Activated CD8-positive, alpha-beta memory T cell treated with anti-CD3 and anti-CD28 coated beads for 4 hours (primary cell): ENCODE measurements around the gene TEX22.
"Not testable (repeated sequence)": the region's sequence is repeated elsewhere in the genome, so short reads cannot be mapped to it uniquely, and the experiment has no call there.

Source experiments
- DNase-seq, 2 donors: peaks; one replicate each; pipeline ENCODE4 v3.0.0-alpha.2; 2020; ENCODE audit warnings: low read depth in 2 of 2

TEX22 gene, protein sequence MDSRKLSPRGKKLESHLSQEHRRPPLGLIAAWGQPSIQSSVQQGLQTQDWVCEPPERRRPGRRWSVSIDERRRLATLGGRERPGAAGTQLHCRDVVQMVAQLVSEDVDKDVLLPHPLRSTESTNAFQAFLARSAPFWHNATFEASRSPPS

DNA sequence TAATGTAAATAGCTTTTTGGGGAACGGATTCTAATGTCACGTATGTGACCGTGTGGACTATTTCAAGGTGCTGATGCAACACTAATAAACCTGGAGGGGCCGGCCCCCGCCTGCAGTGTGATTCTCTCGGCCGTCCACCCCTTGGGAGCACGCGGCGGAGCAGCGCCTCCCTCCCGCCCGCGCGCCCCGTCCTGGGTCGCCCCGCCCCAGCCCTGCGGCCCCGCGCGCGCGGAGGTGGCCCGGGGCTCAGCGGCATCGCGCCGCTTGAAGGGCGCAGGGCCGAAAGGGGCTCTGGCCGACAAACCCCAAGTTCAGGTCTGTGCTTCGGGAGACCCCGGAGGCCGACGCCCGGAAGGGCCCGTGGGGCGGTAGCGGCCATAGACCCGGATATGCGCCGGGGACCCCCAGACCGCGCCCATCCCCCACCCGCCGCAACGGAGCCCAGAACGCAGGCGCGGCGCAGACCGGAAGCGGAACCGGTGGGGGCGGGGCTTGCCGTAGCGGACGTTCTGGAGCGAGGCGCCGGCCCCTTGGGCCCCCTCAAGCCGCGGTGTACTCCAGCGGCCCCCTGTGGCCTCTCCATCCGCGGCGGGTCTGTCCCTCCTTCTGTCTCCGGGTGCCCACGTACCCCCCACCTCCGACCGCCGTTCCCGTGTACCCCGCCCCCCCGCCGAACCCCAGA is at the start of gene TEX22:
Gene TEX22 (plus strand): TSS at position 495 of the 682 bp plus-strand sequence. CDS start 803 bp downstream, outside the sequence.
- peak; percentile 86 to 90 for DNase-seq

DNA sequence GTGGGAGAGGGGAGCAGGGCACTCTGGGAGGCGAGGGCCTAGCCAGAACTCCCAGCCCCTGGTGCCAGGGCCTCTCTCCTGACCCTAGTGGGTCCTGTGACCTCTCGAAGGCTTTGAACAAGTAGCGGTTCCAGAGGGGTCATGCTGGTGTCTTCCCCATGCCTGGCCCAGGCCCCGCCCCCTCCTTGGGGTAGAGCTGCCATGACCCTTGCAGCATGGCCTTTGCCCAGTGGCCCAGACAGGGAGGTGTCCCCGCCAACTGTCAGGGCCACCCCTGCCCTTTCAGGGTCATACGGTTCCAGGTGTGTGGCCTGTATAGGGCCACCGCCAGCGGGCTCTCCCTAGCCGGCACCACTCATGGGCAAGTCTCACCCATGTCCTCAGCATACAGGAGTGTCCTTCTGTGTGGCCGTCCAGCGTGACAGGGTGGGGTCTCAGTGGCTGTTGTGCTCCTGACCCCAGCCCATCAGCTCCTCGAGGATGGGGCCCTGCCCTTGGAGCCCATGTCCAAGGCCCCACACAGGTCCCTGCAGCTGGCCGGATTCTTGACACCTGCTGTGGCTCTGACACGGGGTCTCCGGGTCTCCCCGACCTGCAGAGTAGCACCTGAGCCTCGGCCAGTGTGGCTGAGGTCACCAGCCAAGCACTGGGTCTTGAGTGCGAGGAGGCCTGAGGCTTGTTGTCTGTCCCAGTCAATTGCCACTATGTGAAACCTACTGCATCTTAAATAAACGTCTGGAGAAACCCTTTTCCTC is 49.2 kb upstream of the TEX22 start:
- DNase-seq, result no peak

DNA sequence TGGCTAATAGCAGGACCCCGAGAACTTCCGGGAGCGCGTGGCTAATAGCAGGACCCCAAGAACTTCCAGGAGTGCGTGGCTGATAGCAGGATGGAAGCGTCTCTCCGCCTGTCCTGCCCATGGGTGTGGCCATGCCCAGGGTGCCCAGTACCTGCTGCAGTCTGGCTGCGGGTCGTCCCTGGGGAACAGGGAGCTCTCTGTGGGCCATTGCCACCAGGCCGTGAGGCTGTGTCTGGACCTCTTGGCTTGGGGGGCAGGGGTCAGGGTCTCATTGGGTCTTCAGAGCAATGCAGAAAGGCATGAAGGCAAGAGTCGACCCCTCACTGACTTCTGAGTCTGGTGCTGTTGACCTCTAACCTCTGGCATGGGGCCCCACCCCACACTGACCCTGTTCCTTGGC is 48.3 kb upstream of the TEX22 start:
- DNase-seq, result no peak

DNA sequence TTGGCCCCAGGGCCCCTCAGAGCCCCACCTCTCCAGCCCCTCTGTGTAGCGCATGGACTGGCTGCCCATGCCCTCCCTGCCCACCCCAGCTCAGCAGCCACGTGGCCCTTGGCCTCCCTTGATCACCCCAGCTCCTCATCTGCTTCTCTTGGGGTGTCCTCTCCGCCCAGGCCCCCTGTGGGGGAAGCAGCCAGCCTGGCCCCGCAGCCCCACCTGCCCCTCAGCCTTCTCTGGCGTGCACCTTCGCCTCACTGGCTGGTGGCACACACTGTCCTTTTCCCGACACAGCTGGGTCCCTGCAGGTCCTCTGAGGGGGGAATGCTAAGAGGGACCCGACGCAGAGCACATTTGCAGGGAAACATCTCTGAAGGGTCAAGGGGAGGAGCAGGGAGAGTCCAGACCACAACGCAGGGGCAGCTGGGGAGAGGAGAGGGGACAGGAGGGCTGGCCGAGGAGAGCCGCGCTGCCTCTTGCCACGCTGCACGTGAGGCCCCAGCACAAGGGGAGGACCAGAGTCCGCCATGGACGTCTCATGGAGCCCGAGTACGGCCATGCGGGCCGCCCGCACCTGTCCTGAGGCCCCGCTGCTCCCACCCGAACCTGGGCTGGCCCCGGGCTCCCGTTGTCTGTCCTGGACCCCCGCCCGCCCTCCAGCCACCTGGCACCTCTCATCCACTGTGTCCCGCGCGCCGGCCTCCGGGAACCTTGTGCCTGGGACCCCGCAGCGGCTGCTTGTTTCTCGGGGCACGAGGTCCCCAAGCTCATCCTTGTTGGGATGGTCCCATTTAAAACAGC is 47.7 kb upstream of the TEX22 start:
- no peak for DNase-seq

DNA sequence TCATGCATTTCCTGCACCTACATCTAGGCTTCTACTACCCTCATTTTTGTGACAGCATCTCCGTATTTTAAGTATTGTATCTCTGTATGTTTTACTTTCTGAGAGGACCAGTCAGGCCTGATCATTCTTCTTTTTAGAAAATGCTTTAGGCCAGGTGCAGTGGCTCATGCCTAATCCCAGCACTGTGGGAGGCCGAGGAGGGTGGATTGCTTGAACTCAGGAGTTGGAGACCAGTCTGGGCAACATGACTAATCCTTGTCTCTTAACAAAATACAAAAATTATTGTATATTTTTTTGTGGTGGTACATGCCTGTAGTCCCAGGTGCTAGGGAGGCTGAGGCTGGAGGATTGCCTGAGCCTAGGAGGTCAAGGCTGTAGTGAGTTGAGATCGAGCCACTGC is 46.9 kb upstream of the TEX22 start:
- DNase-seq, result no peak

DNA sequence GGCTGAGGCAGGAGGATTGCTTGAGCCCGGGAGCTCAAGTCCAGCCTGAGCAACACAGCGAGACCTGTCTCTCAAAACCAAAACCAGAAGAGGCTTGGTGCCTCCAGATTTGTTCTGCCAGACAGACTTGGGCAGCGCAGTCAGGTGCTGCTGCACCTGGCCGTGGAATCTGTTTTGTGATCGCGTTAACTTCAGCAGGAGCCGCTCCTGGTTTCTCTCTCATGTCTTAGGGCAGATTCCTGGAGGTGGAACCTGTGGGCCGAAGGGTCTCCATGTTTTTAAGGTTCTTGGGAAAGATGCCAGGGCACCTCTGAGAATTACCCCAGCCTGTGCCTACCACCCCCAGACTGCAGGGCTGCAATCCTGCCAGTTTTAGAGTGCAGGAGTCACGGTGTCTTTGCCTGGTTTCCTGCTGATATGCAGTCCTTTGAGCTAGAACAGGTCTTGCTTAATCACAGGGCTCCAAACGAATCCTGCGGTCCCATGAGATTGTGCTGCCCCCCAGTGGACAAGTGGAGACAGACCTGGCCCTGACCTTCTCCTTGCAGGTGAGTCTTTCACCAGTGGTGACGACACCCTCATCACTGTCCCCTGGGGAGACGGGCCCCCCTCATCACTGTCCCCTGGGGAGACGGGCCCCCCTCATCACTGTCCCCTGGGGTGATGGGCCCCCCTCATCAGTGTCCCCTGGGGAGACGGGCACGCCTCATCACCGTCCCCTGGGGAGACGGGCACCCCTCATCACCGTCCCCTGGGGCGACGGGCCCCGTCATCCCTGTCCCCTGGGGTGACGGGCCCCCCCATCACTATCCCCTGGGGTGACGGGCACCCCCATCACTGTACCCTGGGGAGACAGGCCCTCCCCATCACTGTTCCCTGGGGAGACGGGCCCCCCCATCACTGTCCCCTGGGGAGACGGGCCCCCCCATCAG is 46.2 kb upstream of the TEX22 start:
- DNase-seq, result peak; percentile 75 to 76

DNA sequence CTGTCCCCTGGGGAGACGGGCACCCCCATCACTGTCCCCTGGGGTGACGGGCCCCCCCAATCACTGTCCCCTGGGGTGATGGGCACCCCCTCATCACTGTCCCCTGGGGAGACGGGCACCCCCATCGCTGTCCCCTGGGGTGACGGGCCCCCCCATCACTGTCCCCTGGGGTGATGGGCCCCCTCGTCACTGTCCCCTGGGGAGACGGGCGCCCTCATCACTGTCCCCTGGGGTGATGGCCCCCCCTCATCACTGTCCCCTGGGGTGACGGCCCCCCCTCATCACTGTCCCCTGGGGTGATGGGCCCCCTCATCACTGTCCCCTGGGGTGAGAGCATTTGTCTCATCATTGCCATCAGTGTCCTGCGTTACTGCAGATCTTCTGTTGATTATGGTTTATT is 45.2 kb upstream of the TEX22 start:
- no peak for DNase-seq

DNA sequence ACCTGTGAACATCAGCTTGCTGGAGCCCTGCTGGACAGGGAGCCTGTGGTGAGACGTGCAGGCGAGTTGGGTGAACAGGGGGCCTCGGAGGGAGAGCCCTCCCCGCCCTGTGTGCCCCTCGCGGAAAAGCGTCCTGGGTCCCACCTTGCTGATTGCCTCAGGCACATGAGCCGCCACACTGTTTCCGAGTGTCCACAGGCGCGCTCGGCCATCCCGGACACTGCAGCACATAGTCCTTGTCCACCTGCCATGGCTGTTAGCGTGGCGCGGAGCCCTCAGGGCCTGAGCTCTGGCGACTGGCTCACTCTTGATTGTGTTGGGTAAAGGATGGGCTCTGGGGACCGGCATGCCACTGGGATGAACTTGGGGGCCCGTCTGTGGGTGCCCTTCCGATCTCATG is 43.8 kb upstream of the TEX22 start:
- DNase-seq, result no peak

DNA sequence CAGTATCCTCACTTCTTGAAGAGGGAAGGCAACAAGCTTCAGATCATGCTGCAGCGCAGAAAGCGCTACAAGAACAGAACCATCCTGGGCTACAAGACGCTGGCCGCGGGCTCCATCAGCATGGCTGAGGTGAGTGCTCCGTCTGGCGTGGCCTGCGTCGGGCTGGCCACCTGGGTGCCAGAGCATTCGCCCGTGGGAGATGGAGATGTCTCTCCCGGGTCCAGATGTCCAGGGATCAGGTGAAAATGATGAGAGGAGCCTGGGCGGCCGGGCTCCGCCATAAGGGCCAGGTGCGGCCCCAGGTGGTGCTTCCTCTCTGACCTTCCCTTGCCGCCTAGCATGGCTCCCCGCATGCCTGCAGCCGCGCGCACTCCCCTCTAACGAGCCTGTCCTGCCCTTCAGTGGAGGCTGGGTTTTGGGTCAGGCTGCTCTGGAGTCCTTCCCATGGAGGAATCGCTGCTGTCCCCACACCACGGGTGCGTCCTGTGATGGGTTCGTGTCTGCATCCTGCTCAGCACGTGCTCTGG is 43.2 kb upstream of the TEX22 start:
- DNase-seq, result no peak

DNA sequence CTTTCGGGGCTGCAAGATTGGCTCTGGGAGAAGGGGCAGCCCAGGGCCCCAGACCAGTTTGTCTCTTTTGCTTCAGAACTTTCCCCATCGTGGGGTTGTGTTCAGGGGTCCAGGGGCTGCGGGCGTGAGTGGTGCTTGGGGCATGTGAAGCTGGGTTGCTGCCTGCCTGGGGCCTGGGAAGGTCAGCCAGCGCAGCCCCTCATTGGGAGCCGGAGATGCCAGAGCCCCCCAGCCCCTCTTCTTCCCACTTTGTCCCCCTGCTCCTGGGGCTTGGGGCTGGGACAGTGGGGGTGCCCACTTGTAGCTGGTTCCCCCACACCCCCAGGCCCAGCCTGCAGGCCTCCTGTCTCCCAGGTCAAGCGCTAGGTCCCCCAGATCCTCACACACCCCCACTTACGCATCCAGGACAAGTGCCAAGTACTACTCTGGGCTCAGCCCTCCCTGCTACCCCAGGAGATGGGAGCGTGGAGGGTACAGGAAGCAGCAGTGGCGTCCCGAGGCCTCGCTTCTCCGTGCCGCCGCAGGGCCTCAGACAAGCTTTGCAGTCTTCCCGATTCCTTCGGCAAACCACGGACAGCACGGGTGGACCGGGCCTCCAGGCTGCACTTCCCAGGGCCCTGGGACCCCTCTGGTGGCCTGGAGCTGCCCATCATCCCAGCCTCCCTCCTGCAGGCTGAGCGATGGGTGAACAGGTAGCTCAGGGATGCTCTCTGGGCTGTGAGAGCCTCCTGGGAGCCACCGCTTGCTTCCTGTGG is 42.3 kb upstream of the TEX22 start:
- DNase-seq, result no peak

DNA sequence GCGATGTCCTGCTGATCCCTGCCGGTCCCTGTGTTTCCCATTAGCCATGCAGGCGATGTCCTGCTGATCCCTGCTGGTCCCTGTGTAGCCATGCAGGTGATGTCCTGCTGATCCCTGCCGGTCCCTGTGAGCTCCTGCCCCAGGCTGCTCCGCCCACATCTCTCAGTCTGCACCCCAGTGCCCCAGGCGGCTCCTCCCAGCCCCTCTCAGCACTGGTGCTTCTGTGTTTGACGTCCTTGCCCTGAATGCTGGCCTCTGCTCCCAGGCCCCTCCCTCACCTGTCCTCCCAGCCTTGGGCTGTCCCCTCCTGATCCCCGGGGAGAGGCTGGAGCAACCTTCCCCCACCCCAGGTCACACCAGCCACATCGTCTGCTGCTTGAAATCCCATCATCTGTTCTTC is 41.4 kb upstream of the TEX22 start:
- no peak for DNase-seq

DNA sequence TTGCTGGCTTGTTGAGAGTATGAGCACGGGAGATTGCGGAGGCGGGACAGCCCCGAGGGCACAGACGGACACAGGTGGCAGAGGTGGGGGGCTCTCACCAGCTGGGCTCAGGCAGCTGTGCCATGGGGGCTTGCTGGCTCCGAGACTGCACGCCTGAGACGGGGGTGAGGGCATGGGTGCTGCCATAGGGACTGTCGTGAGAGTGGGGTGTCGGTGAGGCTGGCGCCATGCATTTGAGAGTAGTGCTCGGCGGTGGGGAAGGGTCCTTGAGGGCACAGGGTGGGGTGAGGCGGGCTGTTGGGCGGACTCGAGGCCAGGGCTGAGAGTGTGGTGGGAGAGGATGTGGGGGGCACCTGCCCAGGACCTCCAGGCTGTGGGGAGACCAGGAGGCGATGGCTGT is 40.7 kb upstream of the TEX22 start:
- DNase-seq, result no peak

DNA sequence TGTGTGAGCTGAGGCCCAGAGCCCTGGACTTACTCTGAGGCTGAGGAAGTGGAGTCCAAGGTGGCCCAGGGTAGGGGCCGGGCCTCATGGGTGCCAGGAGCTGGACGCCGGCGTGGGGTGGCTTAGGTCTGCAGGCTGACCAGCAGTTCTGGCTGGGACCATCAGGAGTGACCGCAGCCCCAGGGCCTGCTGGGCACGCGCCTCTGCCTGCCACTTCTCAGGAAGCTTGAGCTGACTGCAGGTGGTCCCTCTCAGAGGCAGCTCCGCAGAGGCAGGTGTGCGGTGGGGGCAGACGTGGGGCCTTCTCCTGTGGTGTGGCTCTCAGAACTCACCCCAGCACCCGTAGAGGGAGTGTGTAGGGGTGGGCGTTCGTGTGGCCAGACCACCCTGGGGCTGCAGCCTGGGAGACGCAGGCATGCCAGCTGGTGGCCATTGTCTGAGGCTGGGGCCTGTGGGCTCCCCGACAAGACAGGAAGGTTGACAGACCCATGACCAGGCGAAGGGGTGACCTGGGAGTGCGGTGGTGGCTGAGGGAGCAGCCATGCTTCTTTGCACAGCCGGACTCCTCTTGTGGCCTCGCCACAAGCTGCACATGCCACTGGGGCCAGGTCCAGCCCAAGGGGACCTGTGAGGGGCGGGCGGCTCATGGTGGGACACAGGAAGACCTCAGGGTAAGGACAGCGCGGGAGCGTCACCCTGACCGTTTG is 40.0 kb upstream of the TEX22 start:
- DNase-seq, result no peak

DNA sequence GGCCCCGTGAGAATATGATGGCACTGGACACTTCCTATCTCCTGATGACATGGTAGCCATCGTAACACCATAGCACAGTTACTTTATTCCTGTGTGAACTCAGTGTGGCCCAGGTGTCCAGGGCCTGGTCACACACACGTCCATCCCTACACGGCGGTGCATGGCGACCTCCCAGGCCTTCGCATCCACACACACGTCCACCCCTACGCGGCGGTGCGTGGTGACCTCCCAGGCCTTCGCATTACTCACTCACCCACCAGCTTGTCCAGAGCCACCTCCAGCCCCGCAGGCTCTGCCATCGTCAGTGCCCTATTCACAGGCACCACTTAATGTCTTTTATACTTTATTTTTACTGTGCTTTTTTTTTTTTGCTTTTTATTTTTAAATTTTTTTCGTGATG is 39.4 kb upstream of the TEX22 start:
- no peak for DNase-seq

DNA sequence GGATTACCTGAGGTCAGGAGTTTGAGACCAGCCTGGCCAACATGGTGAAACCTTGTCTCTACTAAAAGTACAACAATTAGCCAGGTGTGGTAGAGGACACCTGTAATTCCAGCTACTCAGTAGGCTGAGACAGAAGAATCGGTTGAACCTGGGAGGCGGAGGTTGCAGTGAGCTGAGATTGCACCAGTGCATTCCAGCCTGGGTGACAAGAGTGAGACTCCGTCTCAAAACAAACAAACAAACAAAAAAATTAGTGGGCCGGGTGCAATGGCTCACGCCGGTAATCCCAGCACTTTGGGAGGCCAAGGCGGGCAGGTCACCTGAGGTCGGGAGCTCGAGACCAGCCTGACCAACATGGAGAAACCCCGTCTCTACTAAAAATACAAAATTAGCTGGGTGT is 36.9 kb upstream of the TEX22 start:
- DNase-seq, result not testable (repeated sequence)

DNA sequence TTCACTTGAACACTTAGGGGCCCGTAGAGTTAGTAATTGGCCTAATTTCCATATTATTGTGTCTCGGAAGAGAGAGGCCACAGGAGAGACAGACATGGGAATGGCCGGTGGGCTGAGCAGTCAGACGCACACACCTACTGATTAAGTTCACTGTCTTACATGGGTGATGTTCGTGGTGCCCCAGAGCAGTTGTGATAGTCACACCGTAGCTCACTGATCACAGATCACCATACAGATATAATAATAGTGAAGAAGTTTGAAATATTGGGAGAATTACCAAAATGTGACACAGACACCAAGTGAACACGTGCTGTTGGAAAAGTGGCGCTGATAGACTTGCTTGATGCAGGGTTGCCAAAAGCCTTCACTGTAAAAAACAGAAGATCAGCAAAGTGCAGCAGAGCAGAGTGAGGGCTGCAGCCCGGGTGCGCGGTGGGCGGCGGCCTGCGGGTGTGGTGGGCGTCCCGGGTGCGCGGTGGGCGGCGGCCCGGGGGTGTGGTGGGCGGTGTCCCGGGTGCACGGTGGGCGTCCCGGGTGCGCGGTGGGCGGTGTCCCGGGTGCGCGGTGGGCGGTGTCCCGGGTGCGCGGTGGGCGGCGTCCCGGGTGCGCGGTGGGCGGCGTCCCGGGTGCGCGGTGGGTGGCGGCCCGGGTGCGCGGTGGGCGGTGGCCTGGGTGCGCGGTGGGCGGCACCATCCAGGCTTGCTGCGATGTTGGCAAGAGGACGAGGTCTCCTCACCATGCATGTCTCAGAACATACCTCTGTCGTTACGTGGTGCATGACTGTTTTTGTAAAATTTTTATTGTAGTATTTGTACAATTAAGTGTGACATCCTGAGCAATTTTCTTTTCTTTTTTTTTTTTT is 34.3 kb upstream of the TEX22 start:
- peak in 1 of 2 donors; percentile 6 for DNase-seq

DNA sequence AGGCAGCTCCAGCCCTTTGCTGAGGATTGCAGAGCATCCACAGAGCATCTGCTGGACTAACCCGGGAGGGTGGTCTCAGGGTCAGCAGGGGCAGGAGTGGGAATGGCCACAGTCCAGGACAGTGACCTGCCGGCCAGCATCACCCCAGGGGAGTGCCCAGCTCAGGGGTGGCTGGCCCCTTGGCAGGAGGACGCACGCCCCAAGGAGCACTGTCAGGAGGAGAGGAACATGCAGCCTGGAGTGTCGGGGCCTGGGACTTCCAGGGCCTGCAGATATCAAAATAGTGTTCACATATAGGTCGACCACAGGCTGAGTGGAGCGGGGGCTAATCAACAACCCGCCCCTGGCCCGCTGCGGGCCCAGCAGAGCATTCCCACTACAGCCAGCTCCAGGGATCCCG is 33.2 kb upstream of the TEX22 start:
- no peak for DNase-seq

DNA sequence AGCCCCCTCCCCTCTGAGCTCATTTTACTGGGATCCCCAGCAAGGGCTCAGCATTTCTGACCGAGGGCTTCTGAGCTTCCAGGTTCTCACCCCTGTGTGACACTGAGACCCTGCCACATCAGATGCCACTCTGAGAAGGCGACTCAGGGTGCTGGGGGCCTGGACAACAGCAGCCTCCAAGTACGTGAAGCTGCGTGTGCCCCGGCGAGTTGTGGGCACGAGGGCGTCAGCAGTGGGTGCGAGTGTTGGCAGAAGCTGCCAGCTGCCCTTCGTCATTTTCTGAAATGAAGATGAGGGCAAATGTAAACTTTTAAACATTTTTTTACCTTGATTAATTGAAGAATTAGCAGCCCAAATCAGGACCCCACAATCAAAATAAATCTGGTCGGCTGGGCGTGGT is 32.7 kb upstream of the TEX22 start:
- no peak for DNase-seq
